ENCODE results near the gene GOLGA5. TPM values are rescaled to one million over a fixed set of nuclear protein-coding genes. Genes with fewer than 3 reads are reported as not detected.

The GOLGA5 gene
- total and polyA plus RNA-seq, 4 donors: 25.4 to 33.6 (median 32.3) TPM

GRCh38 chr14:92860049-92860840 lies 66.1 kb downstream of the GOLGA5 start:
- no peaks in the 10 kb centered on the region for H3K36me3 ChIP-seq (ENCODE audit: control insufficient read depth in 1 of 2, insufficient read depth in 2 of 2, low read length in 1 of 2)
- ATAC-seq (ENCODE audit: low FRiP score) (no peak), DNase-seq (no peak)
- H3K9me3 ChIP-seq (ENCODE audit: control insufficient read depth, low read length): no peaks in the 10 kb centered on the region
- H3K27me3 ChIP-seq (ENCODE audit: control insufficient read depth in 1 of 2, insufficient read depth in 2 of 2, low read length in 1 of 2): no peaks in the 10 kb centered on the region
- intact Hi-C loops (cut with DNase I): no loop called here
- H3K4me1 ChIP-seq (ENCODE audit: control insufficient read depth in 1 of 2, insufficient read depth in 2 of 2, low read length in 2 of 2): no peaks in the 10 kb centered on the region
- H3K4me3 ChIP-seq (ENCODE audit: low read length in 2 of 2): no peak overlapping the region
- no peak overlapping the region for H3K27ac ChIP-seq (ENCODE audit: low read depth in 1 of 2, low read length in 2 of 2)
- WGBS, 2 donors: 86 to 88% methylated on average over 7 of the region's 7 CpGs

GRCh38 chr14:92861856-92862745 lies 68.0 kb downstream of the GOLGA5 start:
- H3K36me3 ChIP-seq (ENCODE audit: control insufficient read depth in 1 of 2, insufficient read depth in 2 of 2, low read length in 1 of 2): no peaks in the 10 kb centered on the region
- no peaks in the 10 kb centered on the region for H3K27me3 ChIP-seq (ENCODE audit: control insufficient read depth in 1 of 2, insufficient read depth in 2 of 2, low read length in 1 of 2)
- ATAC-seq (ENCODE audit: low FRiP score) (no peak), DNase-seq (no peak)
- WGBS, 2 donors: 80 to 84% methylated on average over 7 of the region's 7 CpGs
- H3K27ac ChIP-seq (ENCODE audit: low read depth in 1 of 2, low read length in 2 of 2): no peak overlapping the region
- peaks cover 7% of the 10 kb centered on the region for H3K9me3 ChIP-seq (ENCODE audit: control insufficient read depth, low read length)
- no peaks in the 10 kb centered on the region for H3K4me1 ChIP-seq (ENCODE audit: control insufficient read depth in 1 of 2, insufficient read depth in 2 of 2, low read length in 2 of 2)
- no peak overlapping the region for H3K4me3 ChIP-seq (ENCODE audit: low read length in 2 of 2)
- intact Hi-C loops (cut with DNase I): no loop called here

GRCh38 chr14:92863286-92864080 lies 69.4 kb downstream of the GOLGA5 start:
- ATAC-seq (ENCODE audit: low FRiP score): no peak
- intact Hi-C loops (cut with DNase I): no loop called here
- no peaks in the 10 kb centered on the region for H3K36me3 ChIP-seq (ENCODE audit: control insufficient read depth in 1 of 2, insufficient read depth in 2 of 2, low read length in 1 of 2)
- H3K4me1 ChIP-seq (ENCODE audit: control insufficient read depth in 1 of 2, insufficient read depth in 2 of 2, low read length in 2 of 2): no peaks in the 10 kb centered on the region
- H3K9me3 ChIP-seq (ENCODE audit: control insufficient read depth, low read length): peaks cover 7% of the 10 kb centered on the region
- WGBS, 2 donors: 73 to 74% methylated on average over 6 of the region's 6 CpGs
- no peak overlapping the region for H3K4me3 ChIP-seq (ENCODE audit: low read length in 2 of 2)
- H3K27ac ChIP-seq (ENCODE audit: low read depth in 1 of 2, low read length in 2 of 2): no peak overlapping the region
- no peaks in the 10 kb centered on the region for H3K27me3 ChIP-seq (ENCODE audit: control insufficient read depth in 1 of 2, insufficient read depth in 2 of 2, low read length in 1 of 2)
- no peak for DNase-seq

- intact Hi-C loops (cut with DNase I): no loop called here
- Histone ChIP-seq H3K27ac (ENCODE audit: low read depth in 1 of 2, low read length in 2 of 2) (no peak overlapping the region), H3K36me3 (ENCODE audit: control insufficient read depth in 1 of 2, insufficient read depth in 2 of 2, low read length in 1 of 2) (no peaks in the 10 kb centered on the region), H3K9me3 (ENCODE audit: control insufficient read depth, low read length) (peaks cover 7% of the 10 kb centered on the region), H3K27me3 (ENCODE audit: control insufficient read depth in 1 of 2, insufficient read depth in 2 of 2, low read length in 1 of 2) (no peaks in the 10 kb centered on the region), H3K4me3 (ENCODE audit: low read length in 2 of 2) (no peak overlapping the region), H3K4me1 (ENCODE audit: control insufficient read depth in 1 of 2, insufficient read depth in 2 of 2, low read length in 2 of 2) (no peaks in the 10 kb centered on the region)
- ATAC-seq (ENCODE audit: low FRiP score): no peak
- WGBS, 2 donors: 88% methylated on average over 1 of the region's 1 CpG
- no peak for DNase-seq
Measured at GRCh38 chr14:92865674-92866073, 71.6 kb downstream of the GOLGA5 start.

GRCh38 chr14:92866181-92866752 lies 72.2 kb downstream of the GOLGA5 start:
- Histone ChIP-seq H3K4me3 (ENCODE audit: low read length in 2 of 2) (no peak overlapping the region), H3K36me3 (ENCODE audit: control insufficient read depth in 1 of 2, insufficient read depth in 2 of 2, low read length in 1 of 2) (no peaks in the 10 kb centered on the region), H3K27ac (ENCODE audit: low read depth in 1 of 2, low read length in 2 of 2) (no peak overlapping the region), H3K27me3 (ENCODE audit: control insufficient read depth in 1 of 2, insufficient read depth in 2 of 2, low read length in 1 of 2) (no peaks in the 10 kb centered on the region), H3K4me1 (ENCODE audit: control insufficient read depth in 1 of 2, insufficient read depth in 2 of 2, low read length in 2 of 2) (no peaks in the 10 kb centered on the region), H3K9me3 (ENCODE audit: control insufficient read depth, low read length) (peaks cover 7% of the 10 kb centered on the region)
- no peak for DNase-seq
- no peak for ATAC-seq (ENCODE audit: low FRiP score)
- intact Hi-C loops (cut with DNase I): no loop called here
- WGBS, 2 donors: 69 to 74% methylated on average over 3 of the region's 3 CpGs

- intact Hi-C loops (cut with DNase I): no loop called here
- H3K36me3 ChIP-seq (ENCODE audit: control insufficient read depth in 1 of 2, insufficient read depth in 2 of 2, low read length in 1 of 2): no peaks in the 10 kb centered on the region
- WGBS, 2 donors: 39 to 47% methylated on average over 14 of the region's 14 CpGs
- H3K27ac ChIP-seq (ENCODE audit: low read depth in 1 of 2, low read length in 2 of 2): no peak overlapping the region
- no peak overlapping the region for H3K4me3 ChIP-seq (ENCODE audit: low read length in 2 of 2)
- no peaks in the 10 kb centered on the region for H3K4me1 ChIP-seq (ENCODE audit: control insufficient read depth in 1 of 2, insufficient read depth in 2 of 2, low read length in 2 of 2)
- no peak for DNase-seq
- peaks cover 7% of the 10 kb centered on the region for H3K9me3 ChIP-seq (ENCODE audit: control insufficient read depth, low read length)
- H3K27me3 ChIP-seq (ENCODE audit: control insufficient read depth in 1 of 2, insufficient read depth in 2 of 2, low read length in 1 of 2): no peaks in the 10 kb centered on the region
- ATAC-seq (ENCODE audit: low FRiP score): no peak
Measured at GRCh38 chr14:92866901-92867865, 73.1 kb downstream of the GOLGA5 start.

GRCh38 chr14:92874962-92875661 lies 81.0 kb downstream of the GOLGA5 start:
- WGBS, 2 donors: 20 to 21% methylated on average over 13 of the region's 13 CpGs
- no peaks in the 10 kb centered on the region for H3K27me3 ChIP-seq (ENCODE audit: control insufficient read depth in 1 of 2, insufficient read depth in 2 of 2, low read length in 1 of 2)
- no peak for DNase-seq
- intact Hi-C loops (cut with DNase I): no loop called here
- no peak overlapping the region for H3K27ac ChIP-seq (ENCODE audit: low read depth in 1 of 2, low read length in 2 of 2)
- ATAC-seq (ENCODE audit: low FRiP score): no peak
- no peaks in the 10 kb centered on the region for H3K4me1 ChIP-seq (ENCODE audit: control insufficient read depth in 1 of 2, insufficient read depth in 2 of 2, low read length in 2 of 2)
- H3K9me3 ChIP-seq (ENCODE audit: control insufficient read depth, low read length): no peaks in the 10 kb centered on the region
- no peaks in the 10 kb centered on the region for H3K36me3 ChIP-seq (ENCODE audit: control insufficient read depth in 1 of 2, insufficient read depth in 2 of 2, low read length in 1 of 2)
- H3K4me3 ChIP-seq (ENCODE audit: low read length in 2 of 2): no peak overlapping the region

Data from aorta (tissue), 5 donors.